GM10847 (cell line): Measurements from ENCODE around the gene SETBP1.

Experiments
- POLR2A ChIP-seq: IDR thresholded peaks from 2 replicates; pipeline ENCODE4 v1.6.1; 2011; ENCODE audit not compliant: insufficient read length; ENCODE audit errors: extremely low read depth

SETBP1 gene

DNA sequence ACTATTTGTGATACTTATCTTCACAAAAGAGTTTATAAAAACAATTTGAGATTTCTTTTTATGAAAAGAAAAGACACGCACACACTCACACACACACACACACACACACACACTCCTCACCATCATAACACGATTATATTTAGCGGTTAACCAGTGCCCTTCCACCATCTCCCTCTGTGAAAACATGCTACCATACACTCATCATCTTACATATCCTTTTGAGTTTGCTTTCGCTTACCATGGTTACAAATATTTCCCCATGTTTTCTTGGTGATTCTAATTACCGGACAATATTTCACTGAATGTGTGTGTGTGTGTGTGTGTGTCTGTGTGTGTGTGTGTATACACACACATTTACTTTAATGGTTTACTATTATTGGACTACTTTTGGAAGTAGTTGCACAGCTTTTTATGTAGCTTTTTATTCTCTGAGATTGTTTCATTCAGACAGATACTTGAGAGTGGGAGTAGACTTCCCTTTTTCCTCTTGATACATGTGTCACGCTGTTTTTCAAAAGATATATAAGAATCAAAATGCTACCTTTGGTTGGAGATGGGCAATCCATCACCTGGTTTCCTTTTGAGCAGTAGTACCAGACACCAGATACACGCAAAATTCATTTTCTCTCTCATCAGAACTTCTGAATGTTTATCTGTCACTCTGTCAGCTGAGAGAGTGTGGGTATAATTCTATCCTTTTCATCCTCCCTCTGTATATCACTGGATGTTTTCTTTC is 138.1 kb downstream of the SETBP1 start:
- TF ChIP-seq POLR2A, result no peak

DNA sequence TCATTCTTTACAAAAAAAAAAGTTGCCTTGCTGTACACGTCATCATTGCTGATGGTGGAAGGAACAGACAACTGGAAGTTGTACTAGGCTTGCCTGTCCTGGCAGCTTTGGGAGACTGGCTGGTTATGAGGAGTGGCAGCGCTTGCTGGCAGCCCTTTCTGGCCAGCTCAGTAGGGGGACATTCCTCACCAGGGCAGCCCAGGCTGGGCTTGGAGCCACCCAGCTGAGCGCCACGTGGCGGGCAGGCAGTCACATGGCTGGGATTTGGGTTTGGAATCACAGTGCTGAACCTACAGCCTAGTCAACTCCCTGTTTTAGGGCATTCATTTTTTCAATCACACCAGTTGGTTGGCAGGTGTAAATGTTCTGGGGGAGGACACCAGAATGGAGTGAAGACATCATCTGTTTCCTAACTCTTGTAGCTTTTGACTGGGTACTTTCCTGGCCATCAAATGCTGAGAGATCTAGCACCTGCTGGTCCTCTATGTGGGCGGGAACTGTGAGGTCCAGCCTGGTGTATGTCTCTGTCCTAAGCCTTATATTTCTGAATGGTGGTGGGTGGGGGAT is 139.3 kb downstream of the SETBP1 start:
- no peak for TF ChIP-seq POLR2A

DNA sequence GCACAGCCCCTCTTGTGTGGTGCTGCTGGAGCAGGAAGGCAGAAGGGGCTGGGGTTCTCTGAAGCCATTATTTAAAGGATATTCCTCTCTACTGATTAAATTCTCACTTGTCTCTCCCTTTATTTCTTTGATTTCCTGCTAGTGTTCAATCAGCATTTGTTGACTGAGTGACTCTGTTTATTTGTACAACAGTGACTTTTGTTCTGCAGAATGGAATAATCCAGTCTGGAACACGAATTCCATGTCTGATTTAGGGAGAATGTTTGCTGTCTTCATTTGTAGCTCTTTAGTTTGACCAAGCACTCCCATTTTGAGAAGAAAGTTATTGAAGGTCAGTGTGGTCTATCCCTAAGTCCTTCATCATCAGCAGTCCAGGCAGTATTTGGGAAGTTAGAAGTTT is 141.2 kb downstream of the SETBP1 start:
- no peak for TF ChIP-seq POLR2A

DNA sequence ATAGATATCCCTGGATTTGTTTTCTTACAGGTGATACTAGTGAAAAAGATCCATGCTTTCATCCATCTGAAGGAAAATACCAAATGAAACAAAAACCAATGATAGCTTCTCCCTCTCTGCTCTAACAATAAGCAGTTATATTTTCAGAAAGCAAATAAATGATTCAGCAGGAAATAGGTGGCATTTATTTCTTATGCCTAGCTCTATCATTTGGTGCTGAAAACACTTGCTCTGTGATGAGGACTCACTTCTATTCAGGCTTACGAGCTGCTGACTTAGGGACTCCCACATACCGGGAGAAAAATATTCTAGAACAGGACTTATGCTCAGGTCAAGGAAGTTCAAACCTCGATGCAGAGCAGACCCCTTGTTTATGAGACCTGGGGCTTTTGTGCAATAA is 142.6 kb downstream of the SETBP1 start:
- TF ChIP-seq POLR2A, result no peak

DNA sequence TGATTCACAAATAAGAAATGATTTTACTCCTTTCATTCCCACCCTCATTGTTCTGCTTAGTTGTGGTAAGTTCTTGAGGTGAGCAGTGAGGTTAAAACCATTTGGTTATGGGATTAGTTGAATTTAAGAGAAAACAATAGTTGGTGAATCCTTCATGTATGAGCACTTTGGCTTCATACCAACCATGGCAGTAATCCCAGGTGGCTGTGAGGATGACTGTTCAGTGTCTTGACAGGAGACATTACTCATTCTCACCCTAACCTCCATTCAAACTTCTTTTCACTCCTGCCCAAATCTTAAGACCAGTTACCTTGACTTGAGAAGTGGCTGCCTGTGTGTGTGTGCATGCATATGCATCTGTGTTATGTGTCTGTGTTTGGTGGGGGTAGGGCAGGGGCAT is 143.1 kb downstream of the SETBP1 start:
- no peak for TF ChIP-seq POLR2A

DNA sequence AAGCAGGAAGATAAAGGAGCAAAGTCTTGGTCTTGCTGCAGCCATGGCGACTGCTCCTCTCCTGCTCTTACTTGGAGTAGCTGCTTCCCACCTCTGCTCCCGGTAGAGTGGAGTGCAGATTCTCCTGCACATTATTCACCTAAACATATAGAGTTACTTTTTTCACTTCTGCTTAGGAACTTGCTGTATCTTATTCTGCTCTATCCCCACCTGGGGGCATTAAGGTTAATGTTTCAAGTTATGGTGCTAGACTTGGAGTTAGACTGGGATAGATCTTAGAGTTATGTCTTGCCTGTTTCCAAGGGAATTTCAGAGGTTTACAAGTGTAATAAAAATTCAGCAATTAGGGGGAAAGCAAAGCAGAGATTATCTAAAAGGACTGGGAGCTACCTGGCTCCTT is 144.2 kb downstream of the SETBP1 start:
- TF ChIP-seq POLR2A, result no peak

DNA sequence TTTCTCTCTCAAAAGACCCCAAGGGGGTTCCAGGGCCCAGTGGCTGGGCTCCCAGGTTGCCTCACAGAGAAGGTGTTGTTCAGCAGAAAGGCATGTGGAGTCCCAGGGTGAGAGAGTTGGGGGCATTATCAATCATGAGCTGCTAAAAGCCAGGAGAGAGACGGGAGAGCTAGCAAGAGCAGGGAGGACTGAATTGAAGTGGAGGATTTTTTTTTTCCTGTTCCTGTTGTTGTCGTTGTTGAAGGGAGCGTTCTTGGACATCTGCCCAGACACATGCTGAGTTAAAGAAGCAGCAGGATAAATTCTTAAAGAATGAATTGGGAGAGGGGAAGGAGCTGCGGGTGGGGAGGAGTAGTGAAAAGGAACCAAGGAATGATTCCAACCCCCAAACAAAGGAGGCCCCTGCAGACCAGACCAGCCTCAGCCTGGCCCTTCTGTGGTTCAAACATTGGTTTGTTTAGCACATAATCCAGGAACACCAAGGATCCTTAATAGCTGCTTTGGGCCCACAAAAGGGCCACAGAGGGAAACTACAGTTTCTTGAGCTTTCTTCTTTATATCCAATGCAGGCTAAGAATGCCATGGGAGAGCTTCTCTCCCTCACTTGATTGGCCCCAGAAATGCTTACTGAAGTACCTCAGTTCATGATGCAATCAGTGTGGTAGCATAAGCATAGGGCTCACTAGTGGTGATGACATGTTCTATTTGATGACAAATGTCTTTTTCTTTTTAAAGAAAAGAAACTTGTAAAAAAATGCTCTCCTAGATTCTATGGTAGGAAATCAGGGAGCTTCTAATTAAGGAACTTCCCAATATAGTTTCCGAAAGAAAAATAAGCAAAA is 146.0 kb downstream of the SETBP1 start:
- TF ChIP-seq POLR2A, result no peak

DNA sequence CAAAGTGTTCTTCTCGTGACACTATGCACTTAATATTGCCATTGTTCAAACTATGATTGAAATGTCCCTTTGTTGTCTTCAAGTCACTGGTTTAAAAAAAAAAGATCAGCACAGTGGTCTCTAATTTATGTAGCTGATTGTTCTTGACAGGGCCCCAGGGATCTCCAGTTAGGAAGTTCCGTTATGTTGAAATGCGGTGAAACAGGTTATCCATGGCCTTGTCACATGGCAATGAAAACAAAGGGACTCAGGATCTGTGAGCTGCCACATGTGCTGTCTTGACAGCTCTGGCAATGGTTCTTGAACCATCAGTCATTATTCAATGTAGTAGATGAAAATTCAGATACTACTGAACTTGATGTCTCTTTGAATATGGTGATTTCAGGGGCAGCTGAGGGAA is 147.4 kb downstream of the SETBP1 start:
- TF ChIP-seq POLR2A, result no peak

DNA sequence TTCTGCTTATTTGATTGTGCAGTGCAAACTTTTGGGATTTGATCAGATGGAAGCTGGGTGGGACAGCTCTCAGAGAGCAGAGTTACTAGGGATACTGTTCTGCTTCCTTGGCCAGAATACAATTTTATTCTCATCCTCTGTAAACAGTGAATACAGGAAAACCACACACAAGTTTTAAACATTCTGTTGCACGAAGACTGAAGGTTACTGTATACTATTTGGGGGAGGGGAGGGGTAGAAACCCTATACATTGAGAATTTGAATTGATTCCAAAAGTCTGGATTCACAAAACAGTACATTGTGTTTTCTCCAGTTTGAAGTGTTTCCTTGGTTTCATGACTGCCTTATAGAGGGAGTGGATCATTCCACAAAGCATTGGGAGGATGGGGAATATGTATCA is 149.9 kb downstream of the SETBP1 start:
- no peak for TF ChIP-seq POLR2A

DNA sequence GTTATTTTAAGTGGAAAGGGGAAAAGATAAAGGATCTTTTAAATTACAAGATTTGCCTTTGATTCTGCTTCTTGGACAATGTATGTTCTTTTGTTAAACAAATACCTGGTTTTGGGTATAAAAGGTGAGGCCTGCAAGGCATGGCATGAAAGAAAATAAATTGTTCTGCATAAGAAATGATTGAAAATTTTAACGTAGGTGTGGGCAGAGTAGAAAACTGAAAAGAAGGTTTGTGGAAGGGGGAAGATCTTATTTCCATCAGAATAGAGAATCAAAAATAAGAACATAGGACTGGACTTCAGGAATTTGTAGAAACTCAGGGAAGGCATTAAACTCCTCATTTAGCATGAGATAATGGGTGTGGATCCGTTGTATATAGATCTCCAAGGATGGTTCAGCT is 153.1 kb downstream of the SETBP1 start:
- no peak for TF ChIP-seq POLR2A

DNA sequence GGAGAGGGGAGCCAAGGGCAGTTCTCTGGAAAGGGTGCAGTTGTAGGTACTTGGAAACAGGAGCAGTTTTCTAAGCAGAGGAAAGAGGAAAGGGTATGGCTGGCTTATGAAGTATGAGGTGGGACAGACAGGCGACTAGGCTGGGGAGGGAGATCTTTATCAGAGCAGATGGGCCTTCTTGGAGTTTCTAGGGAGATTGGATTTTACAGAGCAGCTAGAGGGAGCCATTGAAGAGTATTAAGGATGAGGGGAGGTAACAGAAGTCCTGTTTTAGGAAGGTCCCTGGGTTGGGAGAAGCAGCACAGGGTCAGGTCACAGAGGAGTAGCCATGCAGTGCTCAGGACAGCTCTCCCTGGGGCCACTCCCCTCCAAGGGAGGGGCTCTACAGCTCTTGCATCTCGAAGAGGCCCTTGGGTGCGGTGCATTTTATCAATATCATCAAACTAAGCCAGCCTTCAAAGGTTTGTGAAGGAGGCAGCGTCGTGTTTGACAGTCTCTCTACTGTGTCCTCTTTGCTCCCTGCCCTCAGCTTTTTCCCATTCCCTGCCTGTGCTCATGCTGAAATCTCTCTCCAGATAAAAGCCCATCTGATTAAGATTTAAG is 154.3 kb downstream of the SETBP1 start:
- TF ChIP-seq POLR2A, result no peak

DNA sequence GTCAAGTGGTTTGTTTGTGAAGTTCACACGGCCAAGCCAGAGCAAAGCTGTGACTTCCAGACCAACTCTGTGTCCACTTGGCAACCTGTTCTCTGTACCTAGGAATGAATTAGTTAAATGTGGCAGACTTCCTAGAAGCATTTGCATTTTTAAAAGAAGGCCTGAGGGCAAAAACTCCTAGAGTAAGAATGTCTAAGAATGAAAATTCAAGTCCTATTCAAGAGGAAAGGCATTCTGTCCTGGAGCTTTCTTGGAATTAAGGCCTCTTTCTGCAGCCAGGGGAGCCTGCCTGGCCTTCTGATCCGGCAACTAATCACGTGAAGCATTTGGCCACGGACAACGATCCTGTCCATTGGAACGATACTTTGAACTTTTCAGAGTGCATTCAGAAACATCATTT is 155.0 kb downstream of the SETBP1 start:
- no peak for TF ChIP-seq POLR2A

DNA sequence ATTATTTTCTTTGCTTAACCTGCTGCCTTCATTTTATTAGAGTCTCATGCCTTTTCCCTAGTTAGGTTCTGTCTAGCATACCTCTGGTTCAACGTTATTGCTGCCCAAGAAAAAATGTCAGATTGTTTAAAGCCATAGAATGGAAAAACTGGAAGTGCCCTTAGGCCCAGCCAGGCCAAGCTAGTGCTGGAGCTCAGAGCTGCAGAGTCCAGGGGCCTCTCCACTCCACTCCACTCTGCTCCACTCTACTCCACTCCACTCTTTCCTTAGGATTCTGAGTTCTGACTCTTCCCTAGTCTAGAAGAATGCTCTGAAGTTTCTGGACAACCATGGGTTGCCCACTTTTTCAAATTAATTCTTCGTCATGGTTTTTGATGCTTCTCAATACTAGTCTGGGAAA is 155.6 kb downstream of the SETBP1 start:
- no peak for TF ChIP-seq POLR2A

DNA sequence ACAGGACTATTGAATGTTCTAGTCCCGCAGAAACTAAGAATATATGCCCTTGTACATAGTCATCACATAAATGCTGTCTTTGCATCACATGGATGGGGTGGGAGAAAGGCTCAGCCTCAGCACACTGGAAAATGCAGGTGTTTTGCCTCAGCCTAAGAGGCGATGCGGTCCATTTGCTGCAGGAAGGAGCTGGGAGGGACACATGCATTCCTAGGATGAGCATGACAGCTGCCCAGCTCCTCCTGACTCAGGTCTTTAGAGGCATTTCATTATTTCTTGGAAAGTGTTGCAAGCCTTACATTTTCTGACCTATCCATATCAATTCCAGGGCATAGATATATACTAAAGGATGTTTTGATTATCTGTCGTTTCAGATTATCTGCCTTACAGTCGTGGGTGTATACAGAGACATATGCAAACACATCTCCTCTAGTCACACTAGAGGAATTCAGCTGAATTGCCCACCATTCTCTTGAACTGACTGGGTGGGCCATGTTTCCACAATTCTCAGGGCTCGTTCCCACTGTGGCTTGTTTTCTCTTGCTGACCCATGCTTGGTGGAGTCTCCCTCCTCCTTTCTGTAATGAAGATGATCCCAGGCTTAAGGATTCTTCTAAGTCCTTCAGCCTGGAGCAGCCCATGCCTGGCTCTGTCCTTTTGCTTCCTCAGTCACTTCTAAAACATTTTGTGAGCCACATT is 156.9 kb downstream of the SETBP1 start:
- no peak for TF ChIP-seq POLR2A

DNA sequence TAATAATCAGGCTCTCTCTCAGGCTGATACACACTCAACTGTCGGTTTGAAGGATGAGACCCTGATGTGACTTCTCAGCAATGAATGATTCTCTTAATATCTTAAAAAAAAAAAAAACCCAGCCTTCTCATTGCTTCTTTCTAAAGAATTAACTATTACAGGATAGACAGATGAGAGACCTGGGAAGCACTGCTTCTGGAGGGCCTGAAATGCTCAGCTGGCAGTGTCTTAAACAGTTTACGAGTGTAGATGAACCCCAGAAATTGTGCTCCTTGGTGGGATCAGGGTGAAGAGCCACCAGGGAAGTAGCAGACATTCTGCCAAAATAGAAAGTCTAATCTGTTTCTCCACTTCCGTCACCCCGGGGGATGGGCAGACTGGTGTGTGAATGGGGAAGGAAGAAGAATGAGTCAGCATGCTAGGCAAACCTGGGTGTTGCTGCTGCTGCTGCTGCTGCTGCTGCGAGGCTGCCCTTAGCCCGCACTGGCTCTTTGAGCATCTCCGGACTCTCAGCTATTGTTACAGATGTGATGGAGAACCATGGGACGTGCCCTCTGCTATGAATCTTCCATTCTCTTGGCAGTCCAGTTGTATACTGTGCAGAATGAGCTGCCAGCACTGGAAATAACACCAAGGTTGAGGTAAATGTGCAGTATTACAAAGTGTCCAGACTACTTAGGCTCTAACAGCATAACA is 158.4 kb downstream of the SETBP1 start:
- no peak for TF ChIP-seq POLR2A
